Brain microvascular endothelial cell (primary cell): ENCODE measurements around the gene DIAPH3.

Experiments
- DNase-seq: peaks from one replicate; pipeline ENCODE4 v3.0.0-alpha.2; 2020
- H3K27ac ChIP-seq: fragments of 250-450 bp; sonication (Bioruptor Pico); 2 replicates; pipeline ENCODE4 v1.5.1; 2020; ENCODE audit warnings: mild to moderate bottlenecking, moderate library complexity
- H3K27me3 ChIP-seq: fragments of 250-450 bp; sonication (Bioruptor Pico); replicated peaks from 2 replicates; pipeline ENCODE4 v1.5.1; 2020; ENCODE audit warnings: mild to moderate bottlenecking
- H3K36me3 ChIP-seq: fragments of 250-450 bp; sonication (Bioruptor Pico); replicated peaks from 2 replicates; pipeline ENCODE4 v1.5.1; 2020; ENCODE audit warnings: mild to moderate bottlenecking
- H3K4me3 ChIP-seq: 2 replicates; pipeline ENCODE4 v1.5.1; 2011; ENCODE audit warnings: low read depth, mild to moderate bottlenecking, control low read depth, low read length, moderate library complexity
- CTCF ChIP-seq: IDR thresholded peaks from 2 replicates; pipeline ENCODE4 v1.5.1; 2011; ENCODE audit warnings: low read depth, mild to moderate bottlenecking, moderate library complexity, low read length, control low read depth, inconsistent platforms; ENCODE audit errors: missing control alignments
- in situ Hi-C: cut with HindIII; loops from 2 replicates; pipeline ENCODE4 v1.10.0; 2017; ENCODE audit warnings: low sequenced_read_pairs, low pct_ligation_motif_present

The DIAPH3 gene

DNA sequence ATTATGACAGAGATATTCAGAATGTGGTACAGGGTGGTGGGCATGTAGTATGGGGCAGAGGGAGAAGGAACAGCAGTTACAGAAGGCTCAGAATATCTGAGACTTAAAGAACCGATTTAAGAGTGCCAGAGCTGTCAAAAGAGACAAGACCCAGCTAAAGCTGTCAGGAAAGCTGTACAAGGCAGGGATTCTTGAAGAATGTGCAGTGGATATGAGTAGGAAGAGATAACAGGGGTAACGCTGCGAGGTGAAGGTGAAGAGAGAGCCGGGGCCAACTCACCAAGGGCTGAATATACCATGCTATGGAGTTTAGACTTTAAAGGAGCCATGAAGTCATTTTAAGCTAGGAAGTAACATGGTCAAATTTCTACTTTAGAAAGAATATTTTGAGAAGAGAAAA lies 381.0 kb downstream of the DIAPH3 start:
- Histone ChIP-seq H3K27ac (no peak overlapping the region), H3K27me3 (no peaks in the 10 kb centered on the region), H3K4me3 (no peak overlapping the region), H3K36me3 (no peaks in the 10 kb centered on the region)
- in situ Hi-C loops = no loop called here
- no peak for TF ChIP-seq CTCF
- DNase-seq = no peak

DNA sequence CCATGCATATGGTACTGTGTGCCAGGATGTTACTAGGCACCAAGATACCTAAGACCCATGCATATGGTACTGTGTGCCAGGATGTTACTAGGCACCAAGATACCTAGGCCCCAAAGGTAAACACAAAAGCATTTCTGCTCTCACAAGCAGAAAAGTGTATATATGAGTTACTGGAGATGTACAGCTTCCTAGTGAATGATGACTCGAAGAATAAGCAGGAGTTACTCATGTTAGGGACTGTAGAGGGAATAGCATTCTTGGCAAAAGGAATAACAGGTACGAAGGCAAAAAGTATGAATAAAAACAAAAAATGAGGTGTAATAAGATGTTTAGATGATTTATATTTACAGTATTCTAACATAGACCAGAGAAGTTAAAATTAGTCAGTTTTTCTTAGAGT lies 383.7 kb downstream of the DIAPH3 start:
- Histone ChIP-seq H3K27me3 (no peaks in the 10 kb centered on the region), H3K27ac (no peak overlapping the region), H3K4me3 (no peak overlapping the region), H3K36me3 (no peaks in the 10 kb centered on the region)
- no peak for DNase-seq
- in situ Hi-C loops = no loop called here
- no peak for TF ChIP-seq CTCF

DNA sequence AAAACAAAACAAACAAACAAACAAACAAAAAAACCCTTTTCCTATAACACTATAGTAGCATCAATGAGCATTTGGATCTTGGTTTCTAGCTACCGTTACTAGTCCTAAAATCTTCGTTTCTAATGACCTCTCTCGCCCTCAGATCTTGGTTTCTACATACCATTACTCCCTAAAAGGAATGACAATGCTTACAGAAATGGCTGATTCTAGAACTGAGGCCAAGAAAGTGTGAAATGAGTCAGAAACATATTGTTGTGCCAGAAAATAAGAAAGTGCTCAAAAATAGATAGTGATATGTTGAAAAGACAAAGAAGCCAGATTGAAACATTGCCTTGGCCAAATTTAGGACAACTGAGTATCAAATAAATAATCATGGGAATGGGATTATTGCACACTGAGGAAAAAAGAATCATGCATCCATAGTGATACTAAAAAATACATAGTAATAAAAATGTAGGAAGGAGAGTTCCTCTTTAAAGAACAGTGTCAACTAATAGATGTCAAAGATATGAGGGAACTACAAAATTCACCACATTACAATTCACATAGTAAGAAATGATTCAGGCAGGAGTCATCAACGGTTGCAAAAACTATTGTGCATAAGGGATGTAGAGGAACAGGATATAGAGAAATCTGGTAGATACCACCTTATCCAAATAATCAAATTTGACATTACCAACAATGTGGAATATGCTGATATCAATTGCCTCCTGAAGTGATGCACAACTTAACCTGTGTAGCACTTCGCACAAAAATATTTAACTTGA lies 386.6 kb downstream of the DIAPH3 start:
- in situ Hi-C loops = no loop called here
- H3K36me3 ChIP-seq = no peaks in the 10 kb centered on the region
- peak overlapping the region; percentile 75 for H3K27ac ChIP-seq
- H3K4me3 ChIP-seq = no peak overlapping the region
- H3K27me3 ChIP-seq = no peaks in the 10 kb centered on the region
- peak; percentile 78 for DNase-seq
- TF ChIP-seq CTCF = no peak

DNA sequence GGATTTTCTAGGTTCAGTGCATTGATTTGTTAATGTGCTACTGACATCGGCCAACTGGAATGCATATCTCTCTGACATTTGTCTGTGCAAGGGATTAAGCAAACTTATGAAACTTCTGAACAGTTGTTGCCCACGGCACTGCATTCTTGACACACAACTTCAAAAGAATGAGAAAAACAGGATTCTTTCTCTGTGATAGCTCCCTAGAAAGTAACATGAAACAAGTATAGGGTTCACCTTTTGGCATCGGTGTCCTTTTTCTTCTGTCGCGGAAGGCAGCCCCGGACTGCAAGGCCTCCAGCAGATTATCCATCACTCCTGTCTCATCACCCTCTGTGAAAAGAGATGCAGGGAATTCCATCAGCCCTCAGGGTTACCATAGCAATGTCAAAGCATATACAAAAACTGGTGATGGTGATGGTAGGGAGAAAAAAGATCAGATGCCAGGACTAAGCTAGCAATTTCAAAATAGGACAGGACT lies 389.2 kb downstream of the DIAPH3 start:
- no peaks in the 10 kb centered on the region for H3K36me3 ChIP-seq
- H3K27me3 ChIP-seq = no peaks in the 10 kb centered on the region
- no peak overlapping the region for H3K4me3 ChIP-seq
- in situ Hi-C loops = no loop called here
- peak; percentile 86 for DNase-seq
- no peak for TF ChIP-seq CTCF
- peak overlapping the region; percentile 83 for H3K27ac ChIP-seq

- no peaks in the 10 kb centered on the region for H3K27me3 ChIP-seq
- DNase-seq = peak; percentile 31
- H3K4me3 ChIP-seq = no peak overlapping the region
- TF ChIP-seq CTCF = peak; percentile 68
- in situ Hi-C loops = no loop called here
- no peaks in the 10 kb centered on the region for H3K36me3 ChIP-seq
- H3K27ac ChIP-seq = no peak overlapping the region
These were observed 392.5 kb downstream of the DIAPH3 start for GRCh38 chr13:59771272-59771671.

- Histone ChIP-seq H3K27ac (no peak overlapping the region), H3K4me3 (no peak overlapping the region), H3K27me3 (no peaks in the 10 kb centered on the region), H3K36me3 (no peaks in the 10 kb centered on the region)
- TF ChIP-seq CTCF = no peak
- in situ Hi-C loops = no loop called here
- no peak for DNase-seq
These were observed 393.3 kb downstream of the DIAPH3 start for GRCh38 chr13:59770451-59770850.
